Astrocyte (in vitro differentiated cells and primary cell): ENCODE measurements around the gene MEST.

ENCODE experiments used
- CTCF ChIP-seq: IDR thresholded peaks from 2 replicates; pipeline ENCODE4 v1.5.1; 2011; ENCODE audit warnings: low read depth, mild to moderate bottlenecking, inconsistent platforms, low read length, moderate library complexity; ENCODE audit not compliant: insufficient read depth
- EZH2 ChIP-seq: IDR thresholded peaks from 2 replicates; pipeline ENCODE4 v1.6.1; 2012; ENCODE audit warnings: mild to moderate bottlenecking, low read length, inconsistent platforms; ENCODE audit not compliant: insufficient read depth

DNA sequence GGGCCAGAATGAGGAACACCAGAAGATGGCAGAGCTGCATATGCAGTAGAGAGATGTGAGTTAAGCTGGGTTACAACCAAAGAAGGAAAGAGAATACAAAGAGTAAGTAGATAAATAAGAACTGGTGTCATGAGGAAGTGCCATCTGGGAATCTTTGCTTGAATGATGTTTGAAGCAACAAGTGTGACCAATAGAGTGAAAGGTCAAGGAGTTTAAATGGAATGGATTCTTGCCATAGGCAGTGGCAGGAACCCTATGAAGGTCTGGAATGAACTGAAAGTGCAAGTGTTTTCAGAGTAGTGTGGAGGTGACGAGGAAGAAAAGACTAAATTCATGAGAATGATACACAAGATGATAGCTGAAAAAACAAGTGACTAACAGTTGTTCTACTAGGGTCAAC lies 21.6 kb downstream of the MEST start:
- TF ChIP-seq CTCF, result no peak
- TF ChIP-seq EZH2, result no peak
